ENCODE results near the gene FNIP2.
"Not testable (repeated sequence)": the region's sequence is repeated elsewhere in the genome, so short reads cannot be mapped to it uniquely, and the experiment has no call there.

FNIP2 gene

DNA sequence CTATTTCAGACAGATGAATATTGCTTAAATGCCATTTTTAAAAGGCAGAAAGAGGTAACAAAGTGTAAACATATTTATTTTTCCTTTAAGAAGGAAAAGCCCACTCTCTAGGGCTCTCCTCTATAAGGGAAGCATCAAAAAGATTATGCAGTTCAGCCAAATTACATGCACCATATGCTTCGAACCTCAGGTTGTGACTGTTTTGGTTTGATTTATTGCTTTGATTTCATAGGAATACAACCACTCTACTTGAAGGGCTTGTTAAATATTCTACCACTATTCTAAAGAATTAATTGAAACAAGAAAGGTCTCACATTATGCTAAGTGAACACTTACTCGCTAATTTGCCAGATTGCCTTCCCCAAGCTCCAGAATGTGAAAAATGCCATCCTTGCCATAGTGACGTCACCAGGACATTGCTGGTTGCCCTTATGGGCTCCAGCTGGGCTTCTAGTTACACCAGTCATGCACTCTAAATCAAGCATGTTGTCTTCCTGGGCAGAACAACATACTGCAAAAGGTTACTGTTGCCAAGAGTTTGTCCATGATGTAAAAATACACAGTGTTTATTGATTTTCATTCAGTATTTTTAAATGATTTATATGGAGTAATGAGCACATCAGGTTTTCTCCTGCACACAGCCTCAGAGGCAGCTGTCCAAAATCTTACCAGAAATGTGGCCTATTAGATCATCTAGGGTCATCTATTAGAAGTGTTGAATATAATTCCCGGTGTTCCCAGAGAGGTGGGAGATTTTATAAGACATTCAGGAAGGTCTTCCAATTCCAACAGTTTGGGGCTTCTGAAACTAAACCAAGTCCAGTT lies 169.6 kb downstream of the FNIP2 start:
- H3K36me3 ChIP-seq (ENCODE audit: insufficient read depth, low read length), result no peaks in the 10 kb centered on the region
- H3K27me3 ChIP-seq (ENCODE audit: insufficient read depth, low read length), result no peaks in the 10 kb centered on the region
- no peak overlapping the region for H2AFZ ChIP-seq (ENCODE audit: low read length, unreplicated experiment)
- H3K79me2 ChIP-seq (ENCODE audit: control insufficient read depth, insufficient read depth, low read length, unreplicated experiment), result no peaks in the 10 kb centered on the region
- no peak overlapping the region for H3K4me3 ChIP-seq (ENCODE audit: low read depth, low read length)
- no peak overlapping the region for H3K27ac ChIP-seq (ENCODE audit: low read depth, low read length)
- H3K4me1 ChIP-seq (ENCODE audit: control insufficient read depth, insufficient read depth, low read length, unreplicated experiment), result no peaks in the 10 kb centered on the region

DNA sequence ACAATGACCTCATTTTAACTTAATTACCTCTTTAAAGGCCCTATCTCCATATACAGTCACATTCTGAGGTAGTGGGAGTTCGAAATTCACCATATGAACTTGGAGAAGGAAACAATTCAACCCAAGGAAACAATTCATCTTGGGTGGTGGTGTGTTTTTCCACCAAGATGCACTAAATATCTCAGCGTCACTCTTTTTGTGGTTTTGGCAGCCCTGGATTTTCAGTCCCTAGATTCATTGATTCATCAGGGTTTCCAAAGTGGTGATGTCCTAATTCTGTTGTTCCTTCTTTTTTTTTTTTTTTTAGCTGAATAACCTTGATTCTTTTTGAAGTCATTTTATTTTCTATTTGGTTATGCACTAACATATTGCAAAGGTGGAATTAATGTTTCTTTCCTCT lies 171.4 kb downstream of the FNIP2 start:
- H2AFZ ChIP-seq (ENCODE audit: low read length, unreplicated experiment), result no peak overlapping the region
- H3K27me3 ChIP-seq (ENCODE audit: insufficient read depth, low read length), result no peaks in the 10 kb centered on the region
- no peaks in the 10 kb centered on the region for H3K79me2 ChIP-seq (ENCODE audit: control insufficient read depth, insufficient read depth, low read length, unreplicated experiment)
- no peak overlapping the region for H3K4me3 ChIP-seq (ENCODE audit: low read depth, low read length)
- H3K4me1 ChIP-seq (ENCODE audit: control insufficient read depth, insufficient read depth, low read length, unreplicated experiment), result no peaks in the 10 kb centered on the region
- no peak overlapping the region for H3K27ac ChIP-seq (ENCODE audit: low read depth, low read length)
- H3K36me3 ChIP-seq (ENCODE audit: insufficient read depth, low read length), result no peaks in the 10 kb centered on the region

DNA sequence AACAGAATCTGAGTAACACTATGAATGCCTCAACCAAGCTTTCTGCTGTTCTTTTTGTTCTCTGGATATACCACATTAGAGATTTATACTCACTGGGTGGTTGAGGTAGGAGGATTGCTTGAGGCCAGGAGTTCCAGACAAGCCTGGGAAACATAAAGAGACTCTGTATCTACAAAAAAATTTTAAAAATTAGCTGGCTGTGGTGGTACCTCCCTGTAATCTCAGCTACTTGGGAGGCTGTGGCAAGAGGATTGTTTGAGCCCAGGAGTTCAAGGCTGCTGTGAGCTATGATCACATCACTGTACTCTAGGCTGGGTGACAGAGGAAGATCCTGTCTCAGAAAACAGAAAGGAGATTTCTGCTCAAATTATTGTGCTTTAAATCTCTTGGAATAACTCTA lies 172.5 kb downstream of the FNIP2 start:
- Histone ChIP-seq H3K27me3 (ENCODE audit: insufficient read depth, low read length) (no peaks in the 10 kb centered on the region), H3K79me2 (ENCODE audit: control insufficient read depth, insufficient read depth, low read length, unreplicated experiment) (no peaks in the 10 kb centered on the region), H3K27ac (ENCODE audit: low read depth, low read length) (no peak overlapping the region), H3K36me3 (ENCODE audit: insufficient read depth, low read length) (no peaks in the 10 kb centered on the region), H2AFZ (ENCODE audit: low read length, unreplicated experiment) (no peak overlapping the region), H3K4me3 (ENCODE audit: low read depth, low read length) (no peak overlapping the region), H3K4me1 (ENCODE audit: control insufficient read depth, insufficient read depth, low read length, unreplicated experiment) (no peaks in the 10 kb centered on the region)

DNA sequence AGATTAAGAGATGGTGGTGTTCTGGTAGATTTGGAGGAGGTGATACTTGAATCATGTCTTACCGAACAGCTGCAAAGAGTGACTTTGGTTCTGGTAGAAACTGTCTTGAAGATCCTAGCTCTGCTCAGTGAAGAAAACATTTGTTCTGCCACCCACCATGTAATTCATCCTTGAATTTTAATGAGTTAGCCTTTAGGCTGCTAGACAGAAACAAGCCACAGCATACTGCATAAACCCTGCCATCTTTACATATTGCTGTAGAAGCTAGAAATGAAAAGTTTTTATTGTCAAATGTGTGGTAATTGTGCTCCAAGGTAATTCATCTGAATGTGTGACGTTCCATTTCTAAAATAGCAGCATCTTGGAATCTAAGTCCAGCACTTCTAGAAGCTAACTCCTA lies 173.1 kb downstream of the FNIP2 start:
- no peaks in the 10 kb centered on the region for H3K36me3 ChIP-seq (ENCODE audit: insufficient read depth, low read length)
- H3K79me2 ChIP-seq (ENCODE audit: control insufficient read depth, insufficient read depth, low read length, unreplicated experiment), result no peaks in the 10 kb centered on the region

DNA sequence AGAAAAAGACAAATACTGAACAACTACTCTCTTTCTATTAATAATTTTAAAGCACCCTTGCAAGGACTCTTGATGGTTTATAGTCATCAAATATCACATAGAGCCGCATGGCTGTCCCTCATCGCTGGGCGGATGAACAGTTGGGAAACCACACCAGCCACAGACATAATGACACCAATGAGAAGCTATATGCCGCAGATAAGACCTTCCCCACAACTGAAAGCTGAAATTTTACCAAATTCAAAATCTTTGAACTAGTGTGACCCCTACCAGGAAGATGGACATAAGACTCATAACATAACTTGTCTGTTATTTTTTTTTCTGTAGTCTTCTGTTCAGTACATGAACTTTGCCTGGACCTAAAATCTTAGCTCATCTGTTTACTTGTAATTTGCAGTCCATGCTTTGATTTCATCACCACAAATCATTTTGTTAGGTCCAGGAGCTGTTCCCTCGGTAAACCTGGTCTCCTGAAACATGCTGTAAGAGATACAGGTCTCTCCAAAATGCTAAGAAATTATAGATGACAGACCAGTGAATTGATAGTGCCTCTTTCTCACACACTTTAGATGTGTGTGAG lies 176.8 kb downstream of the FNIP2 start:
- Histone ChIP-seq H3K27ac (ENCODE audit: low read depth, low read length) (no peak overlapping the region), H3K4me1 (ENCODE audit: control insufficient read depth, insufficient read depth, low read length, unreplicated experiment) (peaks cover 7% of the 10 kb centered on the region), H2AFZ (ENCODE audit: low read length, unreplicated experiment) (no peak overlapping the region), H3K4me3 (ENCODE audit: low read depth, low read length) (no peak overlapping the region), H3K79me2 (ENCODE audit: control insufficient read depth, insufficient read depth, low read length, unreplicated experiment) (no peaks in the 10 kb centered on the region), H3K36me3 (ENCODE audit: insufficient read depth, low read length) (no peaks in the 10 kb centered on the region), H3K27me3 (ENCODE audit: insufficient read depth, low read length) (no peaks in the 10 kb centered on the region)

More for the DNA sequence above, 173.1 kb downstream of the FNIP2 start:
- Histone ChIP-seq H3K27me3 (ENCODE audit: insufficient read depth, low read length) (no peaks in the 10 kb centered on the region), H3K4me1 (ENCODE audit: control insufficient read depth, insufficient read depth, low read length, unreplicated experiment) (no peaks in the 10 kb centered on the region), H2AFZ (ENCODE audit: low read length, unreplicated experiment) (no peak overlapping the region), H3K4me3 (ENCODE audit: low read depth, low read length) (no peak overlapping the region), H3K27ac (ENCODE audit: low read depth, low read length) (no peak overlapping the region)

DNA sequence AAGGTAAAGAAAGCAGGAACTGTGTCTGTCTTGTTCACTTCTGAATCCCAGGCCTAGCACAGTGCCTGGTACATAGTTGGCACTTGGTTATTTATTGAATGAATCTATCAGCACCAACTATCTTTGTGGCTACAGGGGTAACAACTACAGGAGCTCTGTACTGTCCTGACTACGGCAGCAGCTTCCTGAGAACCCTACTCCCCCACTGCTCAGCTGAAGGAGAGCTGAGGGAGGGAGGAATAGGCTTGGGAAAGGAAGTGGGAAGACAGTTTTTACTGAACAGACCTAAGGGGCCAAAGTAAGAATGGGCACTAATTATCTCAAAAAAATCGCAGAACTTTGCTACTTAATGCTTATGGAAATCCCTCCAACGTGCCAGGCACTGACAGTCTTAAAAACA lies 178.0 kb downstream of the FNIP2 start:
- no peak overlapping the region for H3K4me3 ChIP-seq (ENCODE audit: low read depth, low read length)
- H3K79me2 ChIP-seq (ENCODE audit: control insufficient read depth, insufficient read depth, low read length, unreplicated experiment), result no peaks in the 10 kb centered on the region
- H3K27me3 ChIP-seq (ENCODE audit: insufficient read depth, low read length), result no peaks in the 10 kb centered on the region

DNA sequence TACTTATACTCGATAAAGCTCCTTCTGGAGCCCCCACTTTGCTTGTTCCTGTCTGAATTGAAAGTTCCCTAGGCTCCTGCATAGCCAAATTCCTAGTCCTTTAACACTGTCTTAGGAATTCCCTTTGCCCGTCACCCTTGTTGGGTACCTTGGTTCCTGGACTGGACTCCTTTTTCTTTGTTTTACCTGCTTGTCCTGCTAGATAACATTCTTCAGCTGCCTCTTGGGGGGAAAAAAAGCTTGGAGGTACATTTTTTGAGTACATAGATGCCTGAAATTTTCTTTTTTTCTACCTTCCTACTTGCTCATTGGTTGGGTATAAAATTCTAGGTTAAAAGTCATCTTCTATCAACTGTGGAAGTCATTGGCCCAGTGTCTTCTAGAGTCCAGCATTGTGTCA lies 179.2 kb downstream of the FNIP2 start:
- Histone ChIP-seq H3K27me3 (ENCODE audit: insufficient read depth, low read length) (no peaks in the 10 kb centered on the region), H2AFZ (ENCODE audit: low read length, unreplicated experiment) (peak overlapping the region; percentile 37), H3K4me1 (ENCODE audit: control insufficient read depth, insufficient read depth, low read length, unreplicated experiment) (peaks cover 7% of the 10 kb centered on the region), H3K36me3 (ENCODE audit: insufficient read depth, low read length) (no peaks in the 10 kb centered on the region), H3K4me3 (ENCODE audit: low read depth, low read length) (no peak overlapping the region), H3K79me2 (ENCODE audit: control insufficient read depth, insufficient read depth, low read length, unreplicated experiment) (no peaks in the 10 kb centered on the region), H3K27ac (ENCODE audit: low read depth, low read length) (no peak overlapping the region)

More for the DNA sequence above, 178.0 kb downstream of the FNIP2 start:
- no peaks in the 10 kb centered on the region for H3K36me3 ChIP-seq (ENCODE audit: insufficient read depth, low read length)
- H3K4me1 ChIP-seq (ENCODE audit: control insufficient read depth, insufficient read depth, low read length, unreplicated experiment), result peaks cover 7% of the 10 kb centered on the region
- H3K27ac ChIP-seq (ENCODE audit: low read depth, low read length), result no peak overlapping the region
- H2AFZ ChIP-seq (ENCODE audit: low read length, unreplicated experiment), result no peak overlapping the region

DNA sequence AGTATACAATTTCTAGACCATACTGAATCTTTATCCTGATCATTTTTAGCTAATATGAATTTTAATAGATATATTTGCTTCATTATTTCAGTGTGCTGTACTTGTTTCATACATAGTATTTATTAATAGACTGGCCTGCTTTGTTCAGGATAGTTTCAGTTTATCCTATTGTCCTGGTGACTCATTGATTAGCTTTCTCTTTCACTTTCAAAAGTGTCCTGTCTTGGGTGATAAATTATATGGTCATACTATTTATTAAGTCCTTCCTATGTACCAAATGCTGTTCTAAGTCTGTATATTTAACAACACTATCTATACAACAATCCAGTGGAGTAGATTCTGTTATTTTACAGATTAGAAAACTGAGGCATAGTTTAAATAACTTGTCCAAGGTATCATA lies 180.3 kb downstream of the FNIP2 start:
- H3K4me3 ChIP-seq (ENCODE audit: low read depth, low read length), result peak overlapping the region; percentile 50

DNA sequence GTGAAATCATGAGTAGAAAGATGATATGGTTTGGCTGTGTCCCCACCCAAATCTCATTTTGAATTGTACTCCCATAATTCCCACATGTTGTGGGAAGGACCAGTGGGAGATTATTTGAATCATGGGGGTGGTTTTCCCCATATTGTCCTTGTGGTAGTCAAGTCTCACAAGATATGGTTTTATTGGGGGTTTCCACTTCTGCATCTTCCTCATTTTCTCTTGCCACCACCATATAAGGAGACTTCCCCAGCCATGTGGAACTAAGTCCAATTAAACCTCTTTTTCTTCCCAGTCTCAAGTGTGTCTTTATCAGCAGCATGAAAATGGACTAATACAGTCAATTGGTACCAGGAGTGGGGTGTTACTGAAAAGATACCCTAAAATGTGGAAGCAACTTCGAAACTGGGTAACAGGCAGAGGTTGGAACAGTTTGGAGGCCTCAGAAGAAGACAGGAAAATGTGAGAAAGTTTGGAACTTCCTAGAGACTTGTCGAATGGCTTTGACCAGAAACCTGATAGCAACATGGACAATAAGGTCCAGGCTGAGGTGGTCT lies 183.5 kb downstream of the FNIP2 start:
- not testable (repeated sequence) for H2AFZ ChIP-seq (ENCODE audit: low read length, unreplicated experiment); H3K79me2 ChIP-seq (ENCODE audit: control insufficient read depth, insufficient read depth, low read length, unreplicated experiment); H3K4me1 ChIP-seq (ENCODE audit: control insufficient read depth, insufficient read depth, low read length, unreplicated experiment); H3K36me3 ChIP-seq (ENCODE audit: insufficient read depth, low read length); H3K4me3 ChIP-seq (ENCODE audit: low read depth, low read length); H3K27me3 ChIP-seq (ENCODE audit: insufficient read depth, low read length); H3K27ac ChIP-seq (ENCODE audit: low read depth, low read length)

More for the DNA sequence above, 180.3 kb downstream of the FNIP2 start:
- H3K36me3 ChIP-seq (ENCODE audit: insufficient read depth, low read length), result no peaks in the 10 kb centered on the region
- peaks cover 7% of the 10 kb centered on the region for H3K4me1 ChIP-seq (ENCODE audit: control insufficient read depth, insufficient read depth, low read length, unreplicated experiment)
- H3K79me2 ChIP-seq (ENCODE audit: control insufficient read depth, insufficient read depth, low read length, unreplicated experiment), result no peaks in the 10 kb centered on the region
- H3K27me3 ChIP-seq (ENCODE audit: insufficient read depth, low read length), result no peaks in the 10 kb centered on the region
- H2AFZ ChIP-seq (ENCODE audit: low read length, unreplicated experiment), result peak overlapping the region; percentile 98
- H3K27ac ChIP-seq (ENCODE audit: low read depth, low read length), result 0 out of 2 replicates have a peak overlapping the region, but pooled peaks have one; percentile 7

DNA sequence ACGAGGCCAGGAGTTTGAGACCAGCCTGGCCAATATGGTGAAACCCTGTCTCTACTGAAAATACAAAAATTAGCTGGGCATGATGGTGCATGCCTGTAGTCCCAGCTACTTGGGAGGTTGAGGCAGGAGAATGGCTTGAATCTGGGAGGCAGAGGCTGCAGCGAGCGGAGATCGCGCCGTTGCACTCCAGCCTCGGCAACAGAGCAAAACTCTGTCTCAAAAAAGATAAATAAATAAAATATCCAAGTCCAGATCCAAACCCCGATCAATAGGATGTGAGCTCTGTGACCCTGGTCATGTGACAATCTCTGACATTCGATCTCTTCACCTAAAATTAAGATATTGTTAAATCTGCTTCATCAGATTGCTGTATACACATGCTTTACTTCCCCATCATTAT lies 187.5 kb downstream of the FNIP2 start:
- not testable (repeated sequence) for H3K36me3 ChIP-seq (ENCODE audit: insufficient read depth, low read length); H3K4me3 ChIP-seq (ENCODE audit: low read depth, low read length); H3K79me2 ChIP-seq (ENCODE audit: control insufficient read depth, insufficient read depth, low read length, unreplicated experiment); H2AFZ ChIP-seq (ENCODE audit: low read length, unreplicated experiment); H3K4me1 ChIP-seq (ENCODE audit: control insufficient read depth, insufficient read depth, low read length, unreplicated experiment); H3K27me3 ChIP-seq (ENCODE audit: insufficient read depth, low read length); H3K27ac ChIP-seq (ENCODE audit: low read depth, low read length)

DNA sequence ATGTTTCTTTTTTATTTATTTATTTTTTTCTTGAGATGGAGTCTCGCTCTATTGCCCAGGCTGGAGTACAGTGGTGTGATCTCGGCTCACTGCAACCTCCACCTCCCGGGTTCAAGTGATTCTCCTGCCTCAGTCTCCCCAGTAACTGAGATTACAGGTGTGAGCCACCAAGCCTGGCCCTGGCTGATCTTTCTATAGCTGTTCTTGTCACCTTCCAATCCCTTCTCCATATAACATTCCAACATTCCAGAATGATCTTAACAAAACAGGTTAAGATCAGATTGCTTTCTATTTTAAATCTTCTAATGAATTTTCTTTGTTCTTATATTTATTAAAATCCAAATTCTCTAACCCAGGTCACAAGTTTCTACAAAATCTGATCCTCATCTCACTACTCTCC lies 188.1 kb downstream of the FNIP2 start:
- not testable (repeated sequence) for H2AFZ ChIP-seq (ENCODE audit: low read length, unreplicated experiment); H3K79me2 ChIP-seq (ENCODE audit: control insufficient read depth, insufficient read depth, low read length, unreplicated experiment); H3K27me3 ChIP-seq (ENCODE audit: insufficient read depth, low read length); H3K27ac ChIP-seq (ENCODE audit: low read depth, low read length); H3K4me3 ChIP-seq (ENCODE audit: low read depth, low read length); H3K36me3 ChIP-seq (ENCODE audit: insufficient read depth, low read length); H3K4me1 ChIP-seq (ENCODE audit: control insufficient read depth, insufficient read depth, low read length, unreplicated experiment)
